ENCODE data around the gene TMEM204.

DNA sequence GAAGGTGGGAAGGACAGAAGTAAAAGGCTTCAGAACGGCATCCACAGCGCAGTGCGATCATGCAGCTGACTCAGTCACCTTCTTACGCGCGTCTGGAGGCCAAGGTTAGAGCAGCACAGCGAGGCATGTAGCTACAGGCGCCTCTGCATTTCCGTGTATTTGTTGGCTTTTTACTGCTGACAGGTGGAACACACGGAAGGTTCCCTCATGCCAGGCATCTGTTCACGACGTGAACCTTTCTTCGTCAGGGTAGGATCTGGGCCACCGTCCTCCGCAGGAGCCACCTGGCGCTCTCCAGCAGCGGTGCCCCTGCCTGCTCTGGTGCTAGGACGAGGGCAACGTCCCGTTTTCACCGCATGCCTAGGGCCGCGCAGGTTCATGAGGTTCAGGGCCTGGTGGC lies 15.3 kb downstream of the TMEM204 start:
- TF ChIP-seq, protein P1, sequence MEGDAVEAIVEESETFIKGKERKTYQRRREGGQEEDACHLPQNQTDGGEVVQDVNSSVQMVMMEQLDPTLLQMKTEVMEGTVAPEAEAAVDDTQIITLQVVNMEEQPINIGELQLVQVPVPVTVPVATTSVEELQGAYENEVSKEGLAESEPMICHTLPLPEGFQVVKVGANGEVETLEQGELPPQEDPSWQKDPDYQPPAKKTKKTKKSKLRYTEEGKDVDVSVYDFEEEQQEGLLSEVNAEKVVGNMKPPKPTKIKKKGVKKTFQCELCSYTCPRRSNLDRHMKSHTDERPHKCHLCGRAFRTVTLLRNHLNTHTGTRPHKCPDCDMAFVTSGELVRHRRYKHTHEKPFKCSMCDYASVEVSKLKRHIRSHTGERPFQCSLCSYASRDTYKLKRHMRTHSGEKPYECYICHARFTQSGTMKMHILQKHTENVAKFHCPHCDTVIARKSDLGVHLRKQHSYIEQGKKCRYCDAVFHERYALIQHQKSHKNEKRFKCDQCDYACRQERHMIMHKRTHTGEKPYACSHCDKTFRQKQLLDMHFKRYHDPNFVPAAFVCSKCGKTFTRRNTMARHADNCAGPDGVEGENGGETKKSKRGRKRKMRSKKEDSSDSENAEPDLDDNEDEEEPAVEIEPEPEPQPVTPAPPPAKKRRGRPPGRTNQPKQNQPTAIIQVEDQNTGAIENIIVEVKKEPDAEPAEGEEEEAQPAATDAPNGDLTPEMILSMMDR (IDR thresholded peaks at IDR 0.05) = no peak
- no peak for TF ChIP-seq POLR2A (IDR thresholded peaks at IDR 0.05)
